Parathyroid adenoma (tissue), 2 donors: ENCODE data around the gene KIF5A.
"Not testable (repeated sequence)": the region's sequence is repeated elsewhere in the genome, so short reads cannot be mapped to it uniquely, and the experiment has no call there.

Source experiments
- H2AFZ ChIP-seq: fragments of 300-600 bp; sonication (generic); one replicate; pipeline ENCODE4 v1.7.0; 2017; ENCODE audit warnings: antibody characterized with exemption, mild to moderate bottlenecking
- H3K27ac ChIP-seq: fragments of 300-600 bp; sonication (generic); one replicate; pipeline ENCODE4 v1.7.0; 2017
- H3K27me3 ChIP-seq: fragments of 300-600 bp; sonication (generic); one replicate; pipeline ENCODE4 v1.7.0; 2017; ENCODE audit warnings: low read length; ENCODE audit not compliant: control insufficient read depth, insufficient read depth
- H3K36me3 ChIP-seq: fragments of 300-600 bp; sonication (generic); one replicate; pipeline ENCODE4 v1.7.0; 2017; ENCODE audit warnings: low read length; ENCODE audit not compliant: control insufficient read depth, insufficient read depth
- H3K4me1 ChIP-seq: fragments of 300-600 bp; sonication (generic); one replicate; pipeline ENCODE4 v1.7.0; 2017; ENCODE audit warnings: control low read depth
- H3K4me2 ChIP-seq: fragments of 300-600 bp; sonication (generic); one replicate; pipeline ENCODE4 v1.7.0; 2017; ENCODE audit warnings: low read length
- H3K4me3 ChIP-seq: fragments of 300-600 bp; sonication (generic); one replicate; pipeline ENCODE4 v1.7.0; 2017; ENCODE audit warnings: low read depth, low read length
- H3K79me2 ChIP-seq: fragments of 300-600 bp; sonication (generic); one replicate; pipeline ENCODE4 v1.7.0; 2017; ENCODE audit warnings: control low read depth
- H3K9ac ChIP-seq: fragments of 300-600 bp; sonication (generic); one replicate; pipeline ENCODE4 v1.7.0; 2017; ENCODE audit warnings: mild to moderate bottlenecking
- H3K9me3 ChIP-seq: fragments of 300-600 bp; sonication (generic); one replicate; pipeline ENCODE4 v1.7.0; 2017; ENCODE audit warnings: low read length; ENCODE audit not compliant: control insufficient read depth
- CTCF ChIP-seq: fragments of 300-600 bp; sonication (generic); IDR thresholded peaks from one replicate; pipeline ENCODE4 v1.7.0; 2017; ENCODE audit warnings: antibody characterized with exemption, mild to moderate bottlenecking
- donor health status: primary hyperparathyroidism.

The KIF5A gene

DNA sequence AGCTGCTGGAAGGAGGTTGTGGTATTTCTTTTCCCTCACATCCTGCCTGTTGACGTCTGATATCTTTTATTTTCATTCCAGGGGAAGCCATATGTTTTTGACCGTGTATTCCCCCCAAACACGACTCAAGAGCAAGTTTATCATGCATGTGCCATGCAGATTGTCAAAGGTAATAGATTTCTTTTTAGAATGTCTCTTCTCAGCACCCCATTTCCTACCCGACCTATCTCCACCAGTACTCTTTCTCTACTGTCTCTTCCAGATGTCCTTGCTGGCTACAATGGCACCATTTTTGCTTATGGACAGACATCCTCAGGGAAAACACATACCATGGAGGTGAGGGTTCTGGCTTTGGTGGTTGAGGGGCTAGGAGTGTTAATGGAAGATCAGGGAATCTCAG lies 13.5 kb downstream of the KIF5A start:
- H3K9me3 ChIP-seq: no peaks in the 10 kb centered on the region
- no peaks in the 10 kb centered on the region for H3K36me3 ChIP-seq
- no peaks in the 10 kb centered on the region for H3K79me2 ChIP-seq
- no peak for TF ChIP-seq CTCF
- no peaks in the 10 kb centered on the region for H3K4me1 ChIP-seq
- H3K4me3 ChIP-seq: no peak overlapping the region
- no peak overlapping the region for H3K27ac ChIP-seq
- no peaks in the 10 kb centered on the region for H3K27me3 ChIP-seq
- no peak overlapping the region for H3K9ac ChIP-seq
- H3K4me2 ChIP-seq: no peak overlapping the region
- H2AFZ ChIP-seq: no peak overlapping the region

DNA sequence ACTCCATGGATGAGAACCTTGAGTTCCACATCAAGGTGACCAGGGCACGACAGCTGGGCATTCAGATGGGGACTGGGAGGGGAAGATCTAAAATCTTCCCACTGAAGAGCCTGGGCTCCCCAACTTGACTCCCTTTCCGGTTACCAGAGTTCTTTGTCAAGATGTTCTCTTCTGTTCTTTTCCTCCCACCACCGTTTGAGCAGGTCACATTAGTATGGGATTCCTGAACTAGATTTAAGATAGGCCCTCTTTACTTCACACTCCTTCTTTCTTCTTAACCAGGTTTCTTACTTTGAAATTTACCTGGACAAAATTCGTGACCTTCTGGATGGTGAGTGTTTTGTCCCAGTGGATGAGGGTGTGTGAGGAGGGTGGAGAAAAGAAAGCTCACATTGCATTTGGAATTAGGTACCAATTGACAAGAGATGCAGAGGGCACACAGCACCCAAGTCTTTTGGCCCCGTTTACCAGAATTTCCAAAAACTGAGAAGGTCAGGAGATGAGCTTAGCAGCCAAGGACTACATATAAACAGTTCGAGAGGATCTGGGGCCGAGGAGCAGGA lies 14.4 kb downstream of the KIF5A start:
- TF ChIP-seq CTCF: no peak
- Histone ChIP-seq H3K36me3 (no peaks in the 10 kb centered on the region), H3K79me2 (peaks cover under 1% of the 10 kb centered on the region), H3K9me3 (no peaks in the 10 kb centered on the region), H3K4me2 (no peak overlapping the region), H3K27me3 (no peaks in the 10 kb centered on the region), H3K27ac (no peak overlapping the region), H3K4me3 (no peak overlapping the region), H3K4me1 (no peaks in the 10 kb centered on the region), H2AFZ (no peak overlapping the region), H3K9ac (no peak overlapping the region)

DNA sequence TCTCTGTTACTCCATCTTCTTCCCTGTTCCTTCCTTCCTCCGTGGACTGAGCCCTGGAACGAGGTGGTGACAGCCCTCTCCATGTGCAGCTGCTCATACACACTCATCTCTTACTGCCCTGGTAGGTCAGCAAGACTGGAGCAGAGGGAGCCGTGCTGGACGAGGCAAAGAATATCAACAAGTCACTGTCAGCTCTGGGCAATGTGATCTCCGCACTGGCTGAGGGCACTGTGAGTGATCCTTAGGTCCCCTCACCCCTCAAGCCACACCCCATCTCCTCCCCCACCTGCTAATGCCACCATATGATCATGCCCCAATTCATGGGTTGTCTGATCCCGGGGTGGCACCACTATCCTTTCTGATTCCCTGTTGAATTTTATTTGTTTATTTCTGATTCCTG lies 19.0 kb downstream of the KIF5A start:
- H3K27me3 ChIP-seq: no peaks in the 10 kb centered on the region
- H3K9me3 ChIP-seq: no peaks in the 10 kb centered on the region
- no peak overlapping the region for H3K4me3 ChIP-seq
- H3K36me3 ChIP-seq: no peaks in the 10 kb centered on the region
- H3K4me1 ChIP-seq: no peaks in the 10 kb centered on the region
- no peak overlapping the region for H3K27ac ChIP-seq
- H3K79me2 ChIP-seq: peaks cover 2% of the 10 kb centered on the region
- no peak overlapping the region for H3K9ac ChIP-seq
- no peak overlapping the region for H2AFZ ChIP-seq
- no peak for TF ChIP-seq CTCF
- no peak overlapping the region for H3K4me2 ChIP-seq

- Histone ChIP-seq H3K27ac (no peak overlapping the region), H3K4me1 (no peaks in the 10 kb centered on the region), H3K9me3 (no peaks in the 10 kb centered on the region), H3K4me3 (no peak overlapping the region), H2AFZ (no peak overlapping the region), H3K79me2 (peaks cover 2% of the 10 kb centered on the region), H3K36me3 (no peaks in the 10 kb centered on the region), H3K4me2 (no peak overlapping the region), H3K9ac (no peak overlapping the region), H3K27me3 (no peaks in the 10 kb centered on the region)
- no peak for TF ChIP-seq CTCF
These were observed 20.0 kb downstream of the KIF5A start for GRCh38 chr12:57569858-57570257.

GRCh38 chr12:57570438-57570837 lies 20.6 kb downstream of the KIF5A start:
- not testable (repeated sequence) for H3K79me2 ChIP-seq, H3K27me3 ChIP-seq, H3K4me2 ChIP-seq, H3K4me1 ChIP-seq, H3K4me3 ChIP-seq, H3K9me3 ChIP-seq, H3K27ac ChIP-seq, H2AFZ ChIP-seq, H3K36me3 ChIP-seq, H3K9ac ChIP-seq
